B cell (primary cell): ENCODE data around the gene NBDY.

Experiments
- EZH2 ChIP-seq: IDR thresholded peaks from 2 replicates; pipeline ENCODE4 v1.6.1; 2012; ENCODE audit warnings: borderline replicate concordance, low read depth, mild to moderate bottlenecking, moderate library complexity, low read length; ENCODE audit not compliant: insufficient read depth, poor library complexity, severe bottlenecking
- TF ChIP-seq, protein P1 (sequence below): fragments of 200-600 bp; IDR thresholded peaks from one replicate; pipeline ENCODE4 v1.8.0; 2022; ENCODE audit warnings: antibody characterized with exemption, mild to moderate bottlenecking

DNA sequence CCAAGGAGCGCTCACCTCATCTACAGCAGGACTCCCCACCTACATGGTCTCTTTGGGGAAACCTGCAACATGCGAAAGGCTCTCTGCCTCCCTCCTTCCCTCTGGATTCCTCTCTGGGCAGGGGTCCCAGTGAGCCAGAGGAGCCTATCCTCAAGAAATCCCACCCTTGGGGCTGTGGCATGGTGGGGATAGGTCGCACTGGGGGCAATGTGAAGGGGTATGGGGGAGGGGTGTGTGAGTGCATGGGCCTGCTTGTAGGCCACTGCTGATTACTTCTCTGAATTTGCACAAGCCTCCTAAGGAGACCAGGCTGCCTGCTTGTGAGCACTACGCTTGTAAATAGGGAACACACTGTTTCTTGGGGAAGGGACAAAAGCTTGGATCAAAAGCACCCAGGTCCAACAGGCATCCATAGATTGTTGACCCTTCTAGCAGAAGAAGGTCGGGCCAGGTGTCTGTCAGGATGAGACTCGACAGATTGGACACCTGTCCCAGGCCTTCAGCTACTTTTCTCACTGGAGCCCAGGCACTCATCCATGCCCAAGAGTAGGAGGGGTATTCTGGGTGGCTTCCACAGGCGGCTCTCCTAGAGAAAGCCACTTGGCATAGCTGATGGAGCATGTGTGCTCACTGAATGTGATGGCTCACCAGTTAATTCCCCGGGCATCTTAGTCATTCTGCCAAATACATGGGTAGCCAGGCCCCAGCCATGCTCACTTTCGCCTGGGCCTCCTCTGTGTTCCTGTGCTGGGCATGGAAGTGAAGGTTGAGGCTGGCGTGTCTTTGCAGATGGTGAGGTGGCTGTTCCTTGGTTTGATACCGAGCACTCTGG lies 75.0 kb downstream of the NBDY start:
- TF ChIP-seq, protein P1, sequence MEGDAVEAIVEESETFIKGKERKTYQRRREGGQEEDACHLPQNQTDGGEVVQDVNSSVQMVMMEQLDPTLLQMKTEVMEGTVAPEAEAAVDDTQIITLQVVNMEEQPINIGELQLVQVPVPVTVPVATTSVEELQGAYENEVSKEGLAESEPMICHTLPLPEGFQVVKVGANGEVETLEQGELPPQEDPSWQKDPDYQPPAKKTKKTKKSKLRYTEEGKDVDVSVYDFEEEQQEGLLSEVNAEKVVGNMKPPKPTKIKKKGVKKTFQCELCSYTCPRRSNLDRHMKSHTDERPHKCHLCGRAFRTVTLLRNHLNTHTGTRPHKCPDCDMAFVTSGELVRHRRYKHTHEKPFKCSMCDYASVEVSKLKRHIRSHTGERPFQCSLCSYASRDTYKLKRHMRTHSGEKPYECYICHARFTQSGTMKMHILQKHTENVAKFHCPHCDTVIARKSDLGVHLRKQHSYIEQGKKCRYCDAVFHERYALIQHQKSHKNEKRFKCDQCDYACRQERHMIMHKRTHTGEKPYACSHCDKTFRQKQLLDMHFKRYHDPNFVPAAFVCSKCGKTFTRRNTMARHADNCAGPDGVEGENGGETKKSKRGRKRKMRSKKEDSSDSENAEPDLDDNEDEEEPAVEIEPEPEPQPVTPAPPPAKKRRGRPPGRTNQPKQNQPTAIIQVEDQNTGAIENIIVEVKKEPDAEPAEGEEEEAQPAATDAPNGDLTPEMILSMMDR: no peak
- TF ChIP-seq EZH2: no peak
